GM21367 (cell line): Measurements from ENCODE around the gene SENP8.

Experiments used
- ATAC-seq: cut with Tn5 transposase; IDR thresholded peaks from one replicate; pipeline ENCODE4 v1.9.1; 2021; ENCODE audit not compliant: unreplicated experiment

Gene SENP8

DNA sequence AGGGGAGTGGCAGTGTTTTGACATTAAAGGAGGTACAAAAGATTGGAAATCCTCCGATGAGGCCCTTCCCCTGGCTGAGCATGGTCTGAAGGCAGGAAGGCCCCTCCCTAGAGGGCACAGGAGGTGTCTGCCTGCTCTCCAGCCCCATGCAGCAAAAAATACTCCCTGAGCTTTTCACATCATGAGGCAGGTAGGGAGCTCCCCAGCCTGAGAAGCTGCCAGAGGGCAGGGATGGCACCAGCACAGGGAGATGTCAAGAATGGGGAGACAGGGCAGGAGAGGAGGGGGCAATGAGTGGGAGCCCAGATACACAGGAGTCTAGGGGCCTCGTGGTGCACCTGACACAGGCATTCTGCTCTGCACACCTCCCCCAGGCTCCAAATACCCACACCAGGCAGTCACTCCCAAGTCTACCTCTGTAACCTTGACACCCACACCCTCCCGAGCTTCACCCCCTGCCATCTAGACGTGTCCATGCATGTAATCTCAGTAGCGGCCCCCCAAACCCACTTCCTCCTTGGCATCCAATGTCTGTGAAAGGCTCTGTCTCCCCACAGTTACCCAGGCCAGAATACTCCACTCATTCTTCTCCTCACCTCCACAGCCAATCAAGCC, 56.5 kb downstream of the SENP8 start:
- ATAC-seq: no peak

- ATAC-seq: no peak
Observed at GRCh38 chr15:72175186-72176044, 57.2 kb downstream of the SENP8 start.

DNA sequence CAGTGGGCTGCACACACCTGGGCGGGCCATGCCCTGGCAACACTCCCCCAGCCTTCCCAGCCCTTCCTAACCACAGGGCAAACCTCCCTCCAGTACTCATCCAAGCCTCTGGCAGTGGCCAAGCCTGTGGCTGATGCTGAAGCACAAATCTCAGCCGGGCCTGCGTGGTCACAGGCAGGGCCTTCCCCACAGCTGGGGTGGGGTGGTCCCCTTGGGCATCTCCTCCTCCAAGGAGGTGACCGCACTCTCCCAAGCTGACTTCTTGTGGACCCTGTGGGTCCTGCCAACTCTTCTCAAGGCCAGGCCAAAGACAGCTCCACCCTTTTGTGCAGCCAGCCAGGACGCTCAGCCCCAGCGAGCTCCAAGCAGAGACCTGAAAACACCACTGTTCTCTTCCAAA, 58.0 kb downstream of the SENP8 start:
- no peak for ATAC-seq

DNA sequence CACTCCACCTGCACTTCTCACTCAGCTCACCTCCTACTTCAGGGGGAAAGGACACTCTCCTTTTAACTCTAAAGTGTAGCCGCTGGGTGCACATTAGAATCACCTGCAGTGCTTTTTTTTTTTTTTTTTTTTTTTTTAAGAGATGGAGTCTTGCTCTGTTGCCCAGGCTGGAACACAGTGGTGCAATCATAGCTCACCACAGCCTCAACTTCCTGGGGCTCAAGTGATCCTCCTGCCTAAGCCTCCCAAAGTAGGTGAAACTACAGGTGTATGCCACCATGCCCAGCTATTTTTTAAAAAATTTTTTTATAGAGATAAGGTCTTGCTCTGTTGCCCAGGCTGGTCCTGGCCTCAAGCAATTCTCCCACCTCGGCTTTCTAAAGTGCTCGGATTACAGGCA, 58.5 kb downstream of the SENP8 start:
- ATAC-seq: no peak

DNA sequence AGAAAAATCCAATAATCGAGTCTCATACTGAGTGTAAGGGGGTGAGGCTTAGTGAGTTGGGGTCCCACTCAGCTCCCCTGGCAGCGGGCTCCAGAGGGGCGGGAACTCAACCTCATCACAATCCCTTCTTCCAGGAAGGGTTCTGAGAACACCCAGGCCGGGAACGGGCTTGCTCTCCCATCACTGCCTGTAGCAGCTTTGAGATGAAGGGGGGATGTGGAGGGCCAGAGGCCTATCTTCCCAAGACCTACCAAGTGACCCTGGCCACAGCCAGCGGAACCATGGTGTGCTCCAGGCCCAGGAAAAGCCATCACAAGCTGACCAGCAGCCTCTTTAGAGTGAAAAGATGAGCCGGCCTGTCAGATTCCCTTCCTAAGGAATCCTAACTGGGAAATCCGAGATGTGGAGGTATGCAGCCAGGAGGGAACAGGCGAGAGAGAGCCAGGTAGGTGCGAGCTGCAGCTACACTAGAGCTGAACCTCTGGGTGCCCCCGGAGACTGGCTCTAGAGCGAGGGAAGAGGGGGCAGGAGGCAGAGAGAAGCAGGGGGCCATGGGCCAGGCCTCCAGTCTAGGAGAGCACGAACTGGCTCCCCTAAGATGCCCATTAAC, 60.9 kb downstream of the SENP8 start:
- ATAC-seq: no peak

- ATAC-seq: no peak
Observed at GRCh38 chr15:72179950-72180581, 61.9 kb downstream of the SENP8 start.

DNA sequence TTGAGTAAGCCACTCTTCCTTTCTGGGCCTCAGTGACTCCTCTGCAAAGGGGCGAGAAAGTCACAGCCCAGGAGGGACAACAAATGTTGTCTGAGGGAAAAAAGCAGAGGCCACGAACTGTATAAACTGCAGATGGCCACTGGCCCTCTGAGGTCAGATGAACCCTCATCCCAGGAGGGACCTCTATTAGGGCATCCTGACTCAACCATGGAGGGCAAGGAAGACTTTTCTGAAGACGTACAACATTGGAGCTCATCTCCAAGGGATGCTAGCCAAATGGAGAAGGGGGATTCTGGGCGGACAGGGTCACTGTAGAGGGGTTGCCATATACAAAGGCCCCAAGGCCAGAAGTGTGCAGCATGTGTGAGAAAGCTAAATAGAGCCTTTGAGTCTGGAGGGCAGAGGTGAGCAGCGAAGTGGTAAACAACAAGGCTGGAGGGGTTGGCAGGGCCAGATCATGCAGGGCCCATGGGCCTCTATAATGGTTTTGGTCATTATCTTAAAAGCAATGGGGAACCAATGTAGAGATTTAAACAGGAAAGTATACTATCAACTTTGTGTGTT, 62.6 kb downstream of the SENP8 start:
- no peak for ATAC-seq

- no peak for ATAC-seq
Observed at GRCh38 chr15:72182244-72182643, 64.0 kb downstream of the SENP8 start.

DNA sequence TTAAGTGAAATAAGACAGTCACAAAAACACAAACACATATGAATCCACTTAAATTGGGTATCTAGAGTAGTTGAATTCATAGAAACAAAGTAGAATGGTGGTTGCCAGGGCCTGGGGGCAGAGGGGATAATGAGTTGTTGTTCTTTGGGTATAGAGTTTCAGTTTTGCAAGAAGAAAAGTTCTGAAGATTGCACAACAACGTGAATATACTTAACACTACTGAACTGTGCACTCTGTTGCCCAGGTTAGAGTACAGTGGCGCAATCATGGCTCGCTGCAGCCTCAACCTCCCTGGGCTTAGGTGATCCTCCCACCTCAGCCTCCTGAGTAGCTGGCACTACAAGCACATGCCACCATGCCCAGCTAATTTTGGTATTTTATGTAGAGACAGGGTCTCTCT, 64.5 kb downstream of the SENP8 start:
- ATAC-seq: no peak

- no peak for ATAC-seq
Observed at GRCh38 chr15:72183781-72184164, 65.6 kb downstream of the SENP8 start.

GRCh38 chr15:72184165-72184811, 66.1 kb downstream of the SENP8 start:
- ATAC-seq: no peak

DNA sequence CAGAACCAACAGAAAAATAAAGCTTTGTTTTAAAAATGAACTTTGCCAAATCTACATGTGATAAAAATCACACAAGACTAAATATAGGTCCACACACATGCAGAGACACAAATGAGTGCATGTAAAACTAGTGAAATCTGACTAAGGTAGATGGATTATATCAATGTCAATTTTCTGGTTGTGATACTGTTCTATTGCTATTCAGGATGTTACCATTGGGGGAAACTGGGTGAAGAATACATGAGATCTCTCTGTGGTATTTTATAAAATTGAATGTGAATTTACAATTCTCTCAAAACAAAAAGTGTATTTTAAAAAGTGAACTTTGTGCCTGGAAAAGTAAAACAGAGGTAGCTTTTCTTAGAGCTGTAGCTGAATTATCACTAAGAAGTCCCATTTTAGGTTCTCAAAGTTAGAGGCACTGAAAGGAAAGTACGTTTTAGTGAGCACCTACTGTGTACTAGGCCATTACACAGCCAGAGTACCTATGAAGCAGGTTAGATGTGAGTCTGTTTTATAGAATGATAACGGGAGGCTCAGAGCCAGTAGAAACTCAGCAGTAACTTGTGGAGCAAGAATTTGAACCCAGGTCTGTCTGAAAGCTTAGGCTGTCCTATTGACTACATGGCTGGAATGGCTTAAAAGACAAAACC, 71.2 kb downstream of the SENP8 start:
- ATAC-seq: no peak

GRCh38 chr15:72192416-72192815, 74.2 kb downstream of the SENP8 start:
- ATAC-seq: no peak
